Measurements from ENCODE around the gene CCR1. TPM values are rescaled to one million over a fixed set of nuclear protein-coding genes. Genes with fewer than 3 reads are reported as not detected.
"Not testable (repeated sequence)": the region's sequence is repeated elsewhere in the genome, so short reads cannot be mapped to it uniquely, and the experiment has no call there.

Gene CCR1
- total and polyA plus RNA-seq, 2 experiments from 2014 or later: not detected

DNA sequence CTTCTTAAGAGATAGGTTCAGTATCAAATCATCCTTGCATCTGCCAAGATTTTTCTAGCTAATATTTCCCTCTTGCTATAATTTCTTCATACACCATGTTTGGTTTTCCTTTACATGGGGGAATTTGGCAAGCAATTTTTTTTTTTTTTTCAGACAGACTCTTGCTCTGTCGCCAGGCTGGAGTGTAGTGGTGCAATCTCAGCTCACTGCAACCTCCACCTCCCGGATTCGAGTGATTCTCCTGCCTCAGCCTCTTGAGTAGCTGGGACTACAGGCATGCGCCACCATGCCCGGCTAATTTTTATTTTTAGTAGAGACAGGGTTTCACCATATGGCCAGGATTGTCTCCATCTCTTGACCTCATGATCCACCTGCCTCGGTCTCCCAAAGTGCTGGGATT is 599 bp downstream of the CCR1 start:
- not testable (repeated sequence) for H3F3A ChIP-seq (replicated peaks; ENCODE audit: low read depth); H3K27me3 Mint-ChIP-seq (ENCODE audit: insufficient read depth, low read depth, poor library complexity); H3K27ac ChIP-seq (ENCODE audit: low read depth)

DNA sequence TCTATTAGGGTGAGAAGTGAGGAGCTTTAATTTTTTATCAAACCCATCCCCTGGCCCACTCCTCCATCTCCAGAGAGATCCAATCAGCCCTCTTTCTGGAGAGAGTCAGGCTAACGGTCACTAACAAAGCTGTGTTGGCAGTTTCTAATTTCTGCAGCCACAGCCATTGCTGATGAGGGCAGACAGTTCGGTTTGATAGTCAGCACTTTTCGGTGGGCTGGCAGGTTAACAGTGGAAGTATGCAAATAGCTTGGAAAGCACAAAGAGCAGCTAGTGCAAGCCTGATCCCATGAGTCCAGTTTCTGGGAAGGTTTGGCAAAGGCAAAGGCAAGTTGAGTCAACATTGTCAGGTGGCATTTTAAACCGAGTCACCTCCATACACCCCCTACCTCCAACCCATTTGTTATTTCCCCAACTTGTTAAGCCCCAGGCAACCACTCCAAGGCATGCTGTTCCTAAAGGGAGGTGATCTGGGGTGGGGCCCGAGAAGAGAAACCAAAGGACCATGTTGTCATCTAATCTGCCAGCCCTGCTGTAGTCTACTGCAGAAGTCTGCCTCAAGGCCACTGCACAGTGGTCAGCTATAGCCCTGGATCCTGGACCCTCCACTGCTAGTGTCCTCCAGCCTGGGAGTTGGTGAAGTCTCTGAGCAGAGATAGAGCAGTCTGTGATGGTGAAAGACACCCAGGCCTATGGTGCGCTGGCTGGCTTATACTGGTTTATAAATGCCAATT is 1.7 kb downstream of the CCR1 start:
- Mint-ChIP-seq H3K4me3 (no peak overlapping the region), H3K36me3 (ENCODE audit: low read depth) (no peaks in the 10 kb centered on the region), H3K27me3 (ENCODE audit: insufficient read depth, low read depth, poor library complexity) (peaks cover 2% of the 10 kb centered on the region), H3K4me1 (peaks cover 8% of the 10 kb centered on the region), H3K27ac (no peak overlapping the region), H3K9me3 (peaks cover 5% of the 10 kb centered on the region; the same call in 1 of the 3 replicates)
- Histone ChIP-seq H3K79me2 (replicated peaks; ENCODE audit: insufficient read depth) (no peaks in the 10 kb centered on the region), H4K20me1 (replicated peaks; ENCODE audit: insufficient read depth) (no peaks in the 10 kb centered on the region), H3K36me3 (ENCODE audit: insufficient read depth) (no peaks in the 10 kb centered on the region), H3K4me1 (ENCODE audit: insufficient read depth) (peaks cover 5% of the 10 kb centered on the region; the same call in 1 of the 2 replicates), H2AFZ (no peak overlapping the region), H3K9me2 (ENCODE audit: insufficient read depth) (peaks cover 16% of the 10 kb centered on the region; the same call in 1 of the 2 replicates), H3K4me3 (no peak overlapping the region), H3K27me3 (ENCODE audit: insufficient read depth) (no peaks in the 10 kb centered on the region), H3K27ac (ENCODE audit: low read depth) (no peak overlapping the region), H3F3A (replicated peaks; ENCODE audit: low read depth) (no peaks in the 10 kb centered on the region), H3K4me2 (no peak overlapping the region)
- no peak for TF ChIP-seq NANOG (IDR thresholded peaks at IDR 0.05; ENCODE audit: borderline replicate concordance)
- TF ChIP-seq JUNB (IDR thresholded peaks at IDR 0.05; ENCODE audit: unreplicated experiment): no peak
- ATAC-seq (no peak), DNase-seq (ENCODE audit: low spot score) (no peak)

More for the DNA sequence above, 599 bp downstream of the CCR1 start:
- H2AFZ ChIP-seq; H4K20me1 ChIP-seq (replicated peaks; ENCODE audit: insufficient read depth); H3K4me1 Mint-ChIP-seq; H3K27ac Mint-ChIP-seq; H3K27me3 ChIP-seq (ENCODE audit: insufficient read depth); H3K36me3 Mint-ChIP-seq (ENCODE audit: low read depth); H3K4me1 ChIP-seq (ENCODE audit: insufficient read depth); H3K36me3 ChIP-seq (ENCODE audit: insufficient read depth); H3K4me2 ChIP-seq; H3K9me3 Mint-ChIP-seq; H3K4me3 ChIP-seq; H3K79me2 ChIP-seq (replicated peaks; ENCODE audit: insufficient read depth); ATAC-seq; H3K4me3 Mint-ChIP-seq; DNase-seq (ENCODE audit: low spot score): not testable (repeated sequence)
- H3K9me2 ChIP-seq (ENCODE audit: insufficient read depth): peaks cover 19% of the 10 kb centered on the region

DNA sequence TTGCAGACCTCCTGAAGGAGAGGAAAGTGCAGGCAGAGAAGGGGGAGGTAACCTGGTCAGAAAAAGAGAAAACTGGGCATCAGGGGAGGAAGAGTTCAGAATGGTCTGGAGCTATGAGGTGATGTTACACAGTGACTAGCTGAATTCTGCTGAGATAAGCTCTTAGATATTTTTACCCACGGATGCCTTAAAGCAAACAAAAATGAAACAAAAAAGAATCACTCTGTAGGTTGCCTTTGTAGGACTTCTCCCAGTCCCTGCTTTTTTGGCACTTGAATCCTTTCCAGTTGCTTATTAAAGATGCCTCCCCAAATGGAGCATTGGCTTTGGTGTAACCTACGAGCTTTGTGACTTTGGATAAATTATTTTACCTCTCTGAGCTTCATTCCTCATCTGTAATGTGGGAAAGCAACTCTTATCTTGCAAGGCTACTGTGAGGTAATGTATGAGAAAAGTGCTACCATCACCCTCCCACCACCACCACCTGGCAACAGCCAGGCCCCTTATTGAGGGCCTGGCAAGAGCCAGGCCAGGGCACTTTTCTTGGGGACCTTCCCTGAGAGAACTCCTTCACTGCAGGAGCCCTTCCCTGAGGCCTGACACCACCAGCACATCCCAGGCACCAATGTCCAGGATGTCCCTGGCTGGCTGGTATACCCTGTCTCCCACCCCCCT is 2.7 kb downstream of the CCR1 start:
- H3K36me3 Mint-ChIP-seq (ENCODE audit: low read depth): no peaks in the 10 kb centered on the region
- Histone ChIP-seq H3K79me2 (replicated peaks; ENCODE audit: insufficient read depth) (no peaks in the 10 kb centered on the region), H4K20me1 (replicated peaks; ENCODE audit: insufficient read depth) (no peaks in the 10 kb centered on the region), H2AFZ (no peak overlapping the region), H3K4me2 (no peak overlapping the region), H3K27me3 (ENCODE audit: insufficient read depth) (no peaks in the 10 kb centered on the region), H3K4me3 (no peak overlapping the region), H3K27ac (ENCODE audit: low read depth) (no peak overlapping the region), H3K9me2 (ENCODE audit: insufficient read depth) (peaks cover 14% of the 10 kb centered on the region; the same call in 1 of the 2 replicates), H3K4me1 (ENCODE audit: insufficient read depth) (peaks cover 5% of the 10 kb centered on the region; the same call in 1 of the 2 replicates), H3K36me3 (ENCODE audit: insufficient read depth) (no peaks in the 10 kb centered on the region), H3F3A (replicated peaks; ENCODE audit: low read depth) (no peaks in the 10 kb centered on the region)
- peaks cover 8% of the 10 kb centered on the region for H3K4me1 Mint-ChIP-seq
- ATAC-seq: no peak
- H3K27ac Mint-ChIP-seq: no peak overlapping the region
- DNase-seq (ENCODE audit: low spot score): no peak
- peaks cover 2% of the 10 kb centered on the region for H3K27me3 Mint-ChIP-seq (ENCODE audit: insufficient read depth, low read depth, poor library complexity)
- H3K9me3 Mint-ChIP-seq: peaks cover 5% of the 10 kb centered on the region; the same call in 1 of the 3 replicates
- H3K4me3 Mint-ChIP-seq: no peak overlapping the region
- TF ChIP-seq, protein P1, sequence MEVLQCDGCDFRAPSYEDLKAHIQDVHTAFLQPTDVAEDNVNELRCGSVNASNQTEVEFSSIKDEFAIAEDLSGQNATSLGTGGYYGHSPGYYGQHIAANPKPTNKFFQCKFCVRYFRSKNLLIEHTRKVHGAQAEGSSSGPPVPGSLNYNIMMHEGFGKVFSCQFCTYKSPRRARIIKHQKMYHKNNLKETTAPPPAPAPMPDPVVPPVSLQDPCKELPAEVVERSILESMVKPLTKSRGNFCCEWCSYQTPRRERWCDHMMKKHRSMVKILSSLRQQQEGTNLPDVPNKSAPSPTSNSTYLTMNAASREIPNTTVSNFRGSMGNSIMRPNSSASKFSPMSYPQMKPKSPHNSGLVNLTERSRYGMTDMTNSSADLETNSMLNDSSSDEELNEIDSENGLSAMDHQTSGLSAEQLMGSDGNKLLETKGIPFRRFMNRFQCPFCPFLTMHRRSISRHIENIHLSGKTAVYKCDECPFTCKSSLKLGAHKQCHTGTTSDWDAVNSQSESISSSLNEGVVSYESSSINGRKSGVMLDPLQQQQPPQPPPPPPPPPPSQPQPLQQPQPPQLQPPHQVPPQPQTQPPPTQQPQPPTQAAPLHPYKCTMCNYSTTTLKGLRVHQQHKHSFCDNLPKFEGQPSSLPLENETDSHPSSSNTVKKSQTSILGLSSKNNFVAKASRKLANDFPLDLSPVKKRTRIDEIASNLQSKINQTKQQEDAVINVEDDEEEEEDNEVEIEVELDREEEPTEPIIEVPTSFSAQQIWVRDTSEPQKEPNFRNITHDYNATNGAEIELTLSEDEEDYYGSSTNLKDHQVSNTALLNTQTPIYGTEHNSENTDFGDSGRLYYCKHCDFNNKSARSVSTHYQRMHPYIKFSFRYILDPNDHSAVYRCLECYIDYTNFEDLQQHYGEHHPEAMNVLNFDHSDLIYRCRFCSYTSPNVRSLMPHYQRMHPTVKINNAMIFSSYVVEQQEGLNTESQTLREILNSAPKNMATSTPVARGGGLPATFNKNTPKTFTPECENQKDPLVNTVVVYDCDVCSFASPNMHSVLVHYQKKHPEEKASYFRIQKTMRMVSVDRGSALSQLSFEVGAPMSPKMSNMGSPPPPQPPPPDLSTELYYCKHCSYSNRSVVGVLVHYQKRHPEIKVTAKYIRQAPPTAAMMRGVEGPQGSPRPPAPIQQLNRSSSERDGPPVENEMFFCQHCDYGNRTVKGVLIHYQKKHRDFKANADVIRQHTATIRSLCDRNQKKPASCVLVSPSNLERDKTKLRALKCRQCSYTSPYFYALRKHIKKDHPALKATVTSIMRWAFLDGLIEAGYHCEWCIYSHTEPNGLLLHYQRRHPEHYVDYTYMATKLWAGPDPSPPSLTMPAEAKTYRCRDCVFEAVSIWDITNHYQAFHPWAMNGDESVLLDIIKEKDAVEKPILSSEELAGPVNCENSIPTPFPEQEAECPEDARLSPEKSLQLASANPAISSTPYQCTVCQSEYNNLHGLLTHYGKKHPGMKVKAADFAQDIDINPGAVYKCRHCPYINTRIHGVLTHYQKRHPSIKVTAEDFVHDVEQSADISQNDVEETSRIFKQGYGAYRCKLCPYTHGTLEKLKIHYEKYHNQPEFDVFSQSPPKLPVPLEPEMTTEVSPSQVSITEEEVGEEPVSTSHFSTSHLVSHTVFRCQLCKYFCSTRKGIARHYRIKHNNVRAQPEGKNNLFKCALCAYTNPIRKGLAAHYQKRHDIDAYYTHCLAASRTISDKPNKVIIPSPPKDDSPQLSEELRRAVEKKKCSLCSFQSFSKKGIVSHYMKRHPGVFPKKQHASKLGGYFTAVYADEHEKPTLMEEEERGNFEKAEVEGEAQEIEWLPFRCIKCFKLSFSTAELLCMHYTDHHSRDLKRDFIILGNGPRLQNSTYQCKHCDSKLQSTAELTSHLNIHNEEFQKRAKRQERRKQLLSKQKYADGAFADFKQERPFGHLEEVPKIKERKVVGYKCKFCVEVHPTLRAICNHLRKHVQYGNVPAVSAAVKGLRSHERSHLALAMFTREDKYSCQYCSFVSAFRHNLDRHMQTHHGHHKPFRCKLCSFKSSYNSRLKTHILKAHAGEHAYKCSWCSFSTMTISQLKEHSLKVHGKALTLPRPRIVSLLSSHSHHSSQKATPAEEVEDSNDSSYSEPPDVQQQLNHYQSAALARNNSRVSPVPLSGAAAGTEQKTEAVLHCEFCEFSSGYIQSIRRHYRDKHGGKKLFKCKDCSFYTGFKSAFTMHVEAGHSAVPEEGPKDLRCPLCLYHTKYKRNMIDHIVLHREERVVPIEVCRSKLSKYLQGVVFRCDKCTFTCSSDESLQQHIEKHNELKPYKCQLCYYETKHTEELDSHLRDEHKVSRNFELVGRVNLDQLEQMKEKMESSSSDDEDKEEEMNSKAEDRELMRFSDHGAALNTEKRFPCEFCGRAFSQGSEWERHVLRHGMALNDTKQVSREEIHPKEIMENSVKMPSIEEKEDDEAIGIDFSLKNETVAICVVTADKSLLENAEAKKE (CRISPR knock-in tag; IDR thresholded peaks at IDR 0.05): no peak
- TF ChIP-seq NANOG (IDR thresholded peaks at IDR 0.05; ENCODE audit: borderline replicate concordance): no peak
- TF ChIP-seq ZNF331 (CRISPR knock-in tag; IDR thresholded peaks at IDR 0.05; ENCODE audit: low read depth): no peak
- TF ChIP-seq, protein P2, sequence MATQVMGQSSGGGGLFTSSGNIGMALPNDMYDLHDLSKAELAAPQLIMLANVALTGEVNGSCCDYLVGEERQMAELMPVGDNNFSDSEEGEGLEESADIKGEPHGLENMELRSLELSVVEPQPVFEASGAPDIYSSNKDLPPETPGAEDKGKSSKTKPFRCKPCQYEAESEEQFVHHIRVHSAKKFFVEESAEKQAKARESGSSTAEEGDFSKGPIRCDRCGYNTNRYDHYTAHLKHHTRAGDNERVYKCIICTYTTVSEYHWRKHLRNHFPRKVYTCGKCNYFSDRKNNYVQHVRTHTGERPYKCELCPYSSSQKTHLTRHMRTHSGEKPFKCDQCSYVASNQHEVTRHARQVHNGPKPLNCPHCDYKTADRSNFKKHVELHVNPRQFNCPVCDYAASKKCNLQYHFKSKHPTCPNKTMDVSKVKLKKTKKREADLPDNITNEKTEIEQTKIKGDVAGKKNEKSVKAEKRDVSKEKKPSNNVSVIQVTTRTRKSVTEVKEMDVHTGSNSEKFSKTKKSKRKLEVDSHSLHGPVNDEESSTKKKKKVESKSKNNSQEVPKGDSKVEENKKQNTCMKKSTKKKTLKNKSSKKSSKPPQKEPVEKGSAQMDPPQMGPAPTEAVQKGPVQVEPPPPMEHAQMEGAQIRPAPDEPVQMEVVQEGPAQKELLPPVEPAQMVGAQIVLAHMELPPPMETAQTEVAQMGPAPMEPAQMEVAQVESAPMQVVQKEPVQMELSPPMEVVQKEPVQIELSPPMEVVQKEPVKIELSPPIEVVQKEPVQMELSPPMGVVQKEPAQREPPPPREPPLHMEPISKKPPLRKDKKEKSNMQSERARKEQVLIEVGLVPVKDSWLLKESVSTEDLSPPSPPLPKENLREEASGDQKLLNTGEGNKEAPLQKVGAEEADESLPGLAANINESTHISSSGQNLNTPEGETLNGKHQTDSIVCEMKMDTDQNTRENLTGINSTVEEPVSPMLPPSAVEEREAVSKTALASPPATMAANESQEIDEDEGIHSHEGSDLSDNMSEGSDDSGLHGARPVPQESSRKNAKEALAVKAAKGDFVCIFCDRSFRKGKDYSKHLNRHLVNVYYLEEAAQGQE (IDR thresholded peaks at IDR 0.05; ENCODE audit: unreplicated experiment): no peak
